OCI-LY1 (cell line): ENCODE results near the gene ELMO1.

Experiments
- EZH2 ChIP-seq: fragments of 200-600 bp; sonication (generic), shearing (Covaris generic); IDR thresholded peaks from 2 replicates; pipeline ENCODE4 v1.8.0; 2017; ENCODE audit warnings: borderline replicate concordance, mixed run types, mild to moderate bottlenecking, antibody characterized with exemption, low read length, moderate library complexity, mixed read lengths
- TF ChIP-seq, protein P1 (sequence below): fragments of 200-600 bp; sonication (generic), shearing (Covaris generic); IDR thresholded peaks from 2 replicates; pipeline ENCODE4 v1.5.1; 2017; ENCODE audit warnings: mild to moderate bottlenecking, antibody characterized with exemption, low read length, moderate library complexity, mixed read lengths

DNA sequence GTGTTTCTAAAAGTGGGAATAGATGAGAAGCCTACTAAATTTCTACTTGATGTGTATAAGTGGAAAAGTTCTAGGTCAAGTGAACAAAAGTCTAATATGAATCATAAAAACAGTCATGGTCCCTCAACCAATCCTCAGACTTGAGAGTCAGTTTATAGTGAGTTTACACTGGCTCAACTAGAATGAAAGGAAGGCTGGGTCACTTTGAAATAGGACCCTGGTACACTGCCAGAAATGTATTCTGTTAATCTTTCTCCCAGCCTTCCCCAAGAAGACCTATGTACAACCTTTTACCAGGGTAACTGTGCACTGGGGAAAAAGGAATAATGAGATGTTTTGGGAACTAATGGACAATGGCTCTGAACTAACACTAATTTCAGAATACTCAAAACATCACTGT is 17.3 kb downstream of the ELMO1 start:
- TF ChIP-seq EZH2: no peak
- TF ChIP-seq, protein P1, sequence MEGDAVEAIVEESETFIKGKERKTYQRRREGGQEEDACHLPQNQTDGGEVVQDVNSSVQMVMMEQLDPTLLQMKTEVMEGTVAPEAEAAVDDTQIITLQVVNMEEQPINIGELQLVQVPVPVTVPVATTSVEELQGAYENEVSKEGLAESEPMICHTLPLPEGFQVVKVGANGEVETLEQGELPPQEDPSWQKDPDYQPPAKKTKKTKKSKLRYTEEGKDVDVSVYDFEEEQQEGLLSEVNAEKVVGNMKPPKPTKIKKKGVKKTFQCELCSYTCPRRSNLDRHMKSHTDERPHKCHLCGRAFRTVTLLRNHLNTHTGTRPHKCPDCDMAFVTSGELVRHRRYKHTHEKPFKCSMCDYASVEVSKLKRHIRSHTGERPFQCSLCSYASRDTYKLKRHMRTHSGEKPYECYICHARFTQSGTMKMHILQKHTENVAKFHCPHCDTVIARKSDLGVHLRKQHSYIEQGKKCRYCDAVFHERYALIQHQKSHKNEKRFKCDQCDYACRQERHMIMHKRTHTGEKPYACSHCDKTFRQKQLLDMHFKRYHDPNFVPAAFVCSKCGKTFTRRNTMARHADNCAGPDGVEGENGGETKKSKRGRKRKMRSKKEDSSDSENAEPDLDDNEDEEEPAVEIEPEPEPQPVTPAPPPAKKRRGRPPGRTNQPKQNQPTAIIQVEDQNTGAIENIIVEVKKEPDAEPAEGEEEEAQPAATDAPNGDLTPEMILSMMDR: no peak
